Upper lobe of right lung (tissue), 1 donor: ENCODE results near the gene P2RX5. TPM values are rescaled to one million over a fixed set of nuclear protein-coding genes. Genes with fewer than 3 reads are reported as not detected.
"Not testable (repeated sequence)": the region's sequence is repeated elsewhere in the genome, so short reads cannot be mapped to it uniquely, and the experiment has no call there.

Experiments used
- ATAC-seq: fragments of 200-7000 bp; cut with Tn5 transposase; one replicate; pipeline ENCODE4 v1.9.1; 2020; ENCODE audit warnings: mild to moderate bottlenecking, moderate library complexity
- DNase-seq: peaks from one replicate; pipeline ENCODE4 v3.0.0-alpha.2; 2020
- H3K27ac ChIP-seq: fragments of 200-600 bp; one replicate; pipeline ENCODE4 v1.8.0; 2022
- H3K27me3 ChIP-seq: fragments of 200-600 bp; one replicate; pipeline ENCODE4 v1.8.0; 2022; ENCODE audit warnings: mild to moderate bottlenecking
- H3K36me3 ChIP-seq: fragments of 200-600 bp; one replicate; pipeline ENCODE4 v1.8.0; 2022
- H3K4me1 ChIP-seq: fragments of 200-600 bp; one replicate; pipeline ENCODE4 v1.8.0; 2022
- H3K4me3 ChIP-seq: fragments of 200-600 bp; one replicate; pipeline ENCODE4 v1.8.0; 2022; ENCODE audit warnings: mild to moderate bottlenecking
- H3K9me3 ChIP-seq: fragments of 200-600 bp; one replicate; pipeline ENCODE4 v1.8.0; 2022
- CTCF ChIP-seq: fragments of 200-600 bp; IDR thresholded peaks from one replicate; pipeline ENCODE4 v1.8.0; 2022; ENCODE audit warnings: antibody characterized with exemption
- intact Hi-C: fragments of 100-400 bp; cut with DNase I; formaldehyde crosslinking; loops from one replicate; pipeline ENCODE4 v1.11.0; 2022
- total RNA-seq: library from RNA; stranded (reverse); fragmentation: NEBNext Ultra II Directional; extraction: Animal tissue kit (Norgen Biotek cat#: 25700); gene quantifications from one replicate; pipeline ENCODE4 v1.2.1, GENCODE V29; 2021
- donor health status: DM: no; HTN: yes; CAD: no; lungs with severe emphysema.

P2RX5 gene
- total RNA-seq, 1 donor from 2014 or later, result 1.6 TPM

GRCh38 chr17:3738562-3739295, 42.8 kb upstream of the P2RX5 start:
- intact Hi-C loops, result no loop called here
- Histone ChIP-seq H3K27me3 (no peaks in the 10 kb centered on the region), H3K9me3 (no peaks in the 10 kb centered on the region), H3K4me3 (peak overlapping the region; percentile 27), H3K27ac (peak overlapping the region; percentile 12), H3K36me3 (no peaks in the 10 kb centered on the region), H3K4me1 (peaks cover 11% of the 10 kb centered on the region)
- no peak for TF ChIP-seq CTCF
- DNase-seq (peak; percentile 78), ATAC-seq (peak; percentile 80)

GRCh38 chr17:3735515-3735914, 39.6 kb upstream of the P2RX5 start:
- intact Hi-C loops, result no loop called here
- no peak for ATAC-seq
- no peak for TF ChIP-seq CTCF

GRCh38 chr17:3734911-3735276, 38.9 kb upstream of the P2RX5 start:
- H3K9me3 ChIP-seq, H3K36me3 ChIP-seq, H3K27me3 ChIP-seq, ATAC-seq, H3K27ac ChIP-seq, DNase-seq, H3K4me3 ChIP-seq, intact Hi-C loops: not testable (repeated sequence)
- peaks cover 11% of the 10 kb centered on the region for H3K4me1 ChIP-seq

More at GRCh38 chr17:3735515-3735914, 39.6 kb upstream of the P2RX5 start:
- H3K4me3 ChIP-seq, result no peak overlapping the region
- H3K4me1 ChIP-seq, result peaks cover 11% of the 10 kb centered on the region
- no peaks in the 10 kb centered on the region for H3K27me3 ChIP-seq
- H3K27ac ChIP-seq, result no peak overlapping the region
- no peaks in the 10 kb centered on the region for H3K9me3 ChIP-seq
- no peaks in the 10 kb centered on the region for H3K36me3 ChIP-seq
- no peak for DNase-seq

- Histone ChIP-seq H3K4me3 (no peak overlapping the region), H3K9me3 (no peaks in the 10 kb centered on the region), H3K36me3 (no peaks in the 10 kb centered on the region), H3K4me1 (no peaks in the 10 kb centered on the region), H3K27me3 (no peaks in the 10 kb centered on the region), H3K27ac (no peak overlapping the region)
- no peak for DNase-seq
- ATAC-seq, result peak; percentile 42
- TF ChIP-seq CTCF, result no peak
- intact Hi-C loops, result no loop called here
Measured at GRCh38 chr17:3732210-3732621, 36.3 kb upstream of the P2RX5 start.

- Histone ChIP-seq H3K27me3 (no peaks in the 10 kb centered on the region), H3K9me3 (no peaks in the 10 kb centered on the region), H3K36me3 (no peaks in the 10 kb centered on the region), H3K4me1 (no peaks in the 10 kb centered on the region), H3K27ac (no peak overlapping the region), H3K4me3 (no peak overlapping the region)
- ATAC-seq (no peak), DNase-seq (no peak)
- no peak for TF ChIP-seq CTCF
- intact Hi-C loops, result no loop called here
Measured at GRCh38 chr17:3730881-3731429, 35.0 kb upstream of the P2RX5 start.

- no peaks in the 10 kb centered on the region for H3K9me3 ChIP-seq
- DNase-seq (no peak), ATAC-seq (no peak)
- no peaks in the 10 kb centered on the region for H3K36me3 ChIP-seq
- H3K4me1 ChIP-seq, result no peaks in the 10 kb centered on the region
- no peak overlapping the region for H3K27ac ChIP-seq
- TF ChIP-seq CTCF, result no peak
- intact Hi-C loops, result no loop called here
- H3K27me3 ChIP-seq, result no peaks in the 10 kb centered on the region
- no peak overlapping the region for H3K4me3 ChIP-seq
Measured at GRCh38 chr17:3729881-3730280, 33.9 kb upstream of the P2RX5 start.

- H3K4me3 ChIP-seq, ATAC-seq, H3K4me1 ChIP-seq, H3K36me3 ChIP-seq, DNase-seq, H3K27ac ChIP-seq, H3K27me3 ChIP-seq, H3K9me3 ChIP-seq, intact Hi-C loops: not testable (repeated sequence)
Measured at GRCh38 chr17:3728099-3728498, 32.1 kb upstream of the P2RX5 start.
